Left lung (tissue), 10 donors: Measurements from ENCODE around the gene TMEM175. TPM values are rescaled to one million over a fixed set of nuclear protein-coding genes. Genes with fewer than 3 reads are reported as not detected.
A peak's percentile ranks its signal among the peaks of the same experiment; 100 is the strongest.

Experiments
- ATAC-seq: fragments of 200-7000 bp; cut with Tn5 transposase; one replicate; pipeline ENCODE4 v1.9.1; 2020; ENCODE audit warnings: moderate library complexity
- DNase-seq, 4 donors: peaks; one replicate each; pipeline ENCODE4 v3.0.0-alpha.2; 2013 to 2020
- H3K27ac ChIP-seq, 2 donors: fragments of 200-600 bp; sonication (generic) in 1 of 2; one replicate each; pipeline versions ENCODE4 v1.5.0 to v1.8.0; 2020 to 2021
- H3K27me3 ChIP-seq, 2 donors: fragments of 200-600 bp; sonication (generic) in 1 of 2; one replicate each; pipeline versions ENCODE4 v1.5.0 to v1.8.0; 2020 to 2021
- H3K36me3 ChIP-seq, 2 donors: fragments of 200-600 bp; sonication (generic) in 1 of 2; one replicate each; pipeline versions ENCODE4 v1.5.0 to v1.8.0; 2020 to 2021
- H3K4me1 ChIP-seq, 2 donors: fragments of 200-600 bp; one replicate each; pipeline ENCODE4 v1.8.0; 2021
- H3K4me3 ChIP-seq, 2 donors: fragments of 200-600 bp; sonication (generic) in 1 of 2; one replicate each; pipeline versions ENCODE4 v1.5.0 to v1.8.0; 2020 to 2021; ENCODE audit warnings: mild to moderate bottlenecking in 1 of 2
- H3K9me3 ChIP-seq, 2 donors: fragments of 200-600 bp; sonication (generic) in 1 of 2; one replicate each; pipeline versions ENCODE4 v1.5.0 to v1.8.0; 2020 to 2021
- intact Hi-C, 2 donors: fragments of 100-400 bp; cut with DNase I; formaldehyde crosslinking; loops; one replicate each; pipeline versions ENCODE4 v1.11.2 to v1.14.2; 2022
- polyA plus RNA-seq, 6 donors: library from polyadenylated mRNA; unstranded; fragments of 120-200 nt; gene quantifications; one replicate each; pipeline ENCODE4 v1.2.1, GENCODE V29; 2013; ENCODE audit not compliant: insufficient read length in 6 of 6
- total RNA-seq, 2 donors: library from RNA; stranded (reverse); fragmentation: NEBNext Ultra II Directional; extraction: Animal tissue kit (Norgen Biotek cat#: 25700); gene quantifications; one replicate each; pipeline ENCODE4 v1.2.1, GENCODE V29; 2021
- TF ChIP-seq, protein P1 (sequence below), 2 donors: fragments of 200-600 bp; sonication (generic) in 1 of 2; IDR thresholded peaks; one replicate each; pipeline versions ENCODE4 v1.5.0 to v1.8.0; 2021; ENCODE audit warnings: antibody characterized with exemption in 2 of 2
- donor health status: DM: no; HTN: yes; CAD: no.
- donor health status: DM: no; HTN: no; CAD: no.

The TMEM175 gene
- total and polyA plus RNA-seq, 8 donors, result 24.4 to 38.7 (median 27.6) TPM

- Histone ChIP-seq H3K27ac (no peak overlapping the region), H3K27me3 (no peaks in the 10 kb centered on the region), H3K9me3 (no peaks in the 10 kb centered on the region), H3K36me3 (peaks cover 0 to 49% of the 10 kb centered on the region in 2 donors), H3K4me1 (no peaks in the 10 kb centered on the region), H3K4me3 (no peak overlapping the region)
- DNase-seq, result peak in 2 of 4 donors; percentile 30 to 64
- intact Hi-C loops, result no loop called here
- TF ChIP-seq, protein P1, sequence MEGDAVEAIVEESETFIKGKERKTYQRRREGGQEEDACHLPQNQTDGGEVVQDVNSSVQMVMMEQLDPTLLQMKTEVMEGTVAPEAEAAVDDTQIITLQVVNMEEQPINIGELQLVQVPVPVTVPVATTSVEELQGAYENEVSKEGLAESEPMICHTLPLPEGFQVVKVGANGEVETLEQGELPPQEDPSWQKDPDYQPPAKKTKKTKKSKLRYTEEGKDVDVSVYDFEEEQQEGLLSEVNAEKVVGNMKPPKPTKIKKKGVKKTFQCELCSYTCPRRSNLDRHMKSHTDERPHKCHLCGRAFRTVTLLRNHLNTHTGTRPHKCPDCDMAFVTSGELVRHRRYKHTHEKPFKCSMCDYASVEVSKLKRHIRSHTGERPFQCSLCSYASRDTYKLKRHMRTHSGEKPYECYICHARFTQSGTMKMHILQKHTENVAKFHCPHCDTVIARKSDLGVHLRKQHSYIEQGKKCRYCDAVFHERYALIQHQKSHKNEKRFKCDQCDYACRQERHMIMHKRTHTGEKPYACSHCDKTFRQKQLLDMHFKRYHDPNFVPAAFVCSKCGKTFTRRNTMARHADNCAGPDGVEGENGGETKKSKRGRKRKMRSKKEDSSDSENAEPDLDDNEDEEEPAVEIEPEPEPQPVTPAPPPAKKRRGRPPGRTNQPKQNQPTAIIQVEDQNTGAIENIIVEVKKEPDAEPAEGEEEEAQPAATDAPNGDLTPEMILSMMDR (IDR thresholded peaks at IDR 0.05), result no peak
- no peak for ATAC-seq
Measured at GRCh38 chr4:952881-953573, 20.8 kb downstream of the TMEM175 start.

DNA sequence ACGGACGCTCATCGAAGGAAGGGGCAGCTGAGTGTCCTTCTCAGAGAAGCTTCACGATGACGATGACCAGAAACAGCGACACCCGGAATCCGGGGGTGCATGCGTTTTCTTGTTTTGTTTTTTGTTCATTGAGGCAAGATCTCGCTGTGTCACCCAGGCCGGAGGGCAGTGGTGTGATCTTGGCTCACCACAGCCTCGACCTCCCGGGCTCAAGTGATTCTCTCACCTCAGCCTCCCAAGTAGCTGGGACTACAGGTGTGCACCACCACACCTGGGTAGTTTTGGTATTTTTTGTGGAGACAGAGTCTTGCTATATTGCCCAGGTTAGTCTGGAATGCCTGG lies 21.3 kb downstream of the TMEM175 start:
- DNase-seq (peak in 1 of 4 donors; percentile 6), ATAC-seq (no peak)
- Histone ChIP-seq H3K36me3 (peaks cover 0 to 54% of the 10 kb centered on the region in 2 donors), H3K9me3 (no peaks in the 10 kb centered on the region), H3K4me3 (no peak overlapping the region), H3K27ac (no peak overlapping the region), H3K27me3 (no peaks in the 10 kb centered on the region), H3K4me1 (no peaks in the 10 kb centered on the region)
- TF ChIP-seq, protein P1 (IDR thresholded peaks at IDR 0.05), result no peak
- intact Hi-C loops, result no loop called here

DNA sequence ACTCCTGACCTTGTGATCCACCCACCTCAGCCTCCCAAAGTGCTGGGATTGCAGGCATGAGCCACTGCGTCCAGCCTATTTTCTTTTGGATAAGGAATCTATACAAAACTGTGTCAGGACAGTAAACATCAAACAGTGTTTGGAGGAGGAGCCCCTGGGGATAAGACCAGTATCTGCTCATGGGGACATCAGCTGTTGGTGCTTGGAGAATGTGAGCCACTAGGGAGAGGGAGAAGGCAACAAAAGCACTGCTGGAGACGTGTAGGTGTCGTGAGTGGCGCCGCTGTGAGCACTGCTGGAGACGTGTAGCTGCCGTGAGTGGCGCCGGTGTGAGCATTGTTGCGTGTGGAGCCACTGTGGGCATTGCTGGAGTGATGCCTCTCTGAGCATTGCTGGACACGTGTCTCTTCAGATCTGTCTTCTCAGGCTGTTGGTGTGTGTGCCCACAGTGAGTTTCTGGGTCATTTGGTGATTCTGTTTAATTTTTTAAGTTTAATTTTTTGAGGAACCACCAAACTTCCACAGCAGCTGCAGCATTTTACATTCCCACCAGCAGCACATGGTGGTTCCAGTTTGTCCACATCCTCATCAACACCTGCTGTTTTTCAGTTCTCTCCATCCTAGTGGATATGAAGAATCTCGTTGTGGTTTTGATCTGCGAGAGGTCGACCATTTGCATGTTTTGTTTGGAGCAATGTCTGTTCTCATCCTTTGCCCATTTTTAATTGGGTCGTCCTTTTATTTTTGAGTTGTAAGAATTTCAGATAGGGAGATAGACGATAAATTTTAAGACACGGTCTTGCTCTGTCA lies 22.2 kb downstream of the TMEM175 start:
- no peak for ATAC-seq
- H3K9me3 ChIP-seq, result no peaks in the 10 kb centered on the region
- intact Hi-C loops, result no loop called here
- H3K36me3 ChIP-seq, result peaks cover 0 to 63% of the 10 kb centered on the region in 2 donors
- no peak overlapping the region for H3K27ac ChIP-seq
- no peaks in the 10 kb centered on the region for H3K4me1 ChIP-seq
- DNase-seq, result peak in 2 of 4 donors; percentile 16 to 33
- no peaks in the 10 kb centered on the region for H3K27me3 ChIP-seq
- TF ChIP-seq, protein P1 (IDR thresholded peaks at IDR 0.05), result no peak
- H3K4me3 ChIP-seq, result no peak overlapping the region

DNA sequence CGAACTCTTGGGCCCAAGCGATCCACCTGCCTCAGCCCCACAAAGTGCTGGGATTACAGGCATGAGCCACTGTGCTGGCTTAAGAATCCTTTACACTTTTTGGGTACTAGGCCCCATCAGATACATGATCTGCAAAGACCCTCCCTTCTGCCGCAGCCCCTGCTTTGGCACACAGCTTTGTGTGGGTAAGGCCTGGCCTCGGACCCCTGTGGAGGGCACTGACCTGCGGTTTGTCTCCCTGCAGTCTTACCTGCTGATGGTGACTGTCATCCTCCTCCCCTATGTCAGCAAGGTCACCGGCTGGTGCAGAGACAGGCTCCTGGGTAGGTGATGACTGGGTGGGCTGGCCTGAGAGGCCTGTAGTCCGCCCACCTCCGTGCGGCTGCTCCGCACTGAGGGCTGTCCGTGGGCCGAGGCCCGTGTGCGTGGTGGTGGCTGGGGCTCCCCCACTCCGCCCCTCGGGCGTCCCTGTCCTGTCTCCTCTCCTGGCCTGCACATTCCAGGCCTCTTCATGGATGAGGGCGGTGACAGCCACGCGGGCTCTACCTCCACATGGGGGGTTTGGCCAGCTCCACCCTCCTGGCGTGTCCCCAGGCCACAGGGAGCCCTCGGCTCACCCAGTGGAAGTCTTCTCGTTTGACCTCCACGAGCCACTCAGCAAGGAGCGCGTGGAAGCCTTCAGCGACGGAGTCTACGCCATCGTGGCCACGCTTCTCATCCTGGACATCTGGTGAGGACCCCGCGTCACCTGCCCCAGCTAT lies 23.1 kb downstream of the TMEM175 start:
- Histone ChIP-seq H3K9me3 (no peaks in the 10 kb centered on the region), H3K27me3 (no peaks in the 10 kb centered on the region), H3K4me3 (no peak overlapping the region), H3K4me1 (no peaks in the 10 kb centered on the region), H3K36me3 (peaks cover 0 to 72% of the 10 kb centered on the region in 2 donors), H3K27ac (no peak overlapping the region)
- intact Hi-C loops, result no loop called here
- peak in 2 of 4 donors; percentile 30 to 63 for DNase-seq
- TF ChIP-seq, protein P1 (IDR thresholded peaks at IDR 0.05), result no peak
- no peak for ATAC-seq
